GM12878 (cell line): ENCODE data around the gene NTF4. TPM values are rescaled to one million over a fixed set of nuclear protein-coding genes. Genes with fewer than 3 reads are reported as not detected.

ENCODE experiments used
- ATF3 ChIP-seq: IDR thresholded peaks from 2 replicates; pipeline ENCODE4 v1.6.1; 2011; ENCODE audit warnings: low read depth, mild to moderate bottlenecking, low read length, moderate library complexity, borderline replicate concordance; ENCODE audit errors: extremely low read depth
- BCL11A ChIP-seq: IDR thresholded peaks from 2 replicates; pipeline ENCODE4 v1.6.1; 2011; ENCODE audit warnings: low read depth, low read length
- CHD2 ChIP-seq: IDR thresholded peaks from 2 replicates; pipeline ENCODE4 v1.6.1; 2011; ENCODE audit warnings: low read depth, low read length, improper control_type of control experiment, borderline replicate concordance
- CREM ChIP-seq: IDR thresholded peaks from 2 replicates; pipeline ENCODE4 v1.6.1; 2014; ENCODE audit warnings: antibody characterized with exemption, low read depth
- CTCF ChIP-seq, 3 experiments: IDR thresholded peaks in 2 of 3; conservative IDR thresholded peaks in 1 of 3; 2 replicates each; pipeline ENCODE4 v1.5.1; 2011; ENCODE audit warnings: low read depth in 3 of 3, low read length in 3 of 3, mild to moderate bottlenecking in 3 of 3, control low read depth in 2 of 3, moderate library complexity in 2 of 3, inconsistent platforms in 1 of 3, mixed read lengths in 1 of 3; ENCODE audit not compliant: control insufficient read depth in 2 of 3, insufficient read depth in 1 of 3; ENCODE audit errors: extremely low read depth in 1 of 3
- EP300 ChIP-seq, 2 experiments: fragments of 150-350 bp in 1 of 2; IDR thresholded peaks; 2 replicates each; pipeline ENCODE4 v1.6.1; 2011 to 2012; ENCODE audit warnings: low read depth in 2 of 2, low read length in 2 of 2, borderline replicate concordance in 1 of 2, improper control_type of control experiment in 1 of 2, inconsistent platforms in 1 of 2; ENCODE audit not compliant: control insufficient read depth in 1 of 2
- KDM1A ChIP-seq: fragments of 200-600 bp; sonication (generic); IDR thresholded peaks from 2 replicates; pipeline ENCODE4 v1.6.1; 2016; ENCODE audit warnings: borderline replicate concordance
- MXI1 ChIP-seq: fragments of 150-350 bp; IDR thresholded peaks from 2 replicates; pipeline ENCODE4 v1.6.1; 2011; ENCODE audit warnings: low read depth, mild to moderate bottlenecking, inconsistent platforms, low read length, improper control_type of control experiment
- NBN ChIP-seq: fragments of 450-650 bp; IDR thresholded peaks from 2 replicates; pipeline ENCODE4 v1.6.1; 2016
- NFIC ChIP-seq: IDR thresholded peaks from 2 replicates; pipeline ENCODE4 v1.6.1; 2012; ENCODE audit warnings: low read depth, mild to moderate bottlenecking, inconsistent platforms, low read length, moderate library complexity
- NFYB ChIP-seq: IDR thresholded peaks from 2 replicates; pipeline ENCODE4 v1.6.1; 2011; ENCODE audit warnings: low read depth, mild to moderate bottlenecking, low read length, improper control_type of control experiment, moderate library complexity; ENCODE audit not compliant: insufficient read depth
- NR2C1 ChIP-seq: fragments of 450-650 bp; IDR thresholded peaks from 2 replicates; pipeline ENCODE4 v1.6.1; 2017; ENCODE audit warnings: antibody characterized with exemption, mild to moderate bottlenecking, moderate library complexity
- NR2C2 ChIP-seq: IDR thresholded peaks from 2 replicates; pipeline ENCODE4 v1.6.1; 2011; ENCODE audit warnings: borderline replicate concordance, low read depth; ENCODE audit not compliant: control insufficient read depth, insufficient read length
- PAX8 ChIP-seq: fragments of 450-650 bp; IDR thresholded peaks from 2 replicates; pipeline ENCODE4 v1.6.1; 2017; ENCODE audit warnings: mild to moderate bottlenecking, moderate library complexity
- SPI1 ChIP-seq: IDR thresholded peaks from 2 replicates; pipeline ENCODE4 v1.6.1; 2011; ENCODE audit warnings: low read depth, mild to moderate bottlenecking, low read length, moderate library complexity, borderline replicate concordance; ENCODE audit not compliant: insufficient read depth
- SRF ChIP-seq, 2 experiments: IDR thresholded peaks; 2 replicates each; pipeline ENCODE4 v1.6.1; 2011; ENCODE audit warnings: low read depth in 2 of 2, low read length in 2 of 2, mild to moderate bottlenecking in 1 of 2, moderate library complexity in 1 of 2
- USF2 ChIP-seq: IDR thresholded peaks from 2 replicates; pipeline ENCODE4 v1.6.1; 2011; ENCODE audit warnings: low read depth, low read length, improper control_type of control experiment, borderline replicate concordance
- ZBTB33 ChIP-seq: fragments of 450-650 bp; IDR thresholded peaks from 2 replicates; pipeline ENCODE4 v1.6.1; 2017; ENCODE audit warnings: mild to moderate bottlenecking
- ZBTB40 ChIP-seq: fragments of 450-650 bp; IDR thresholded peaks from 2 replicates; pipeline ENCODE4 v1.6.1; 2016; ENCODE audit warnings: mild to moderate bottlenecking, moderate library complexity, borderline replicate concordance
- polyA plus RNA-seq, 11 experiments: library from polyadenylated mRNA; depleted of rRNA in 4 of 11; unstranded in 6 of 11; stranded (reverse) in 5 of 11; fragments of >200 nt; fragmentation: Nextera tagmentation in 4 of 11; fragmentation: Illumina TruSeq in 1 of 11; extraction: Ambion mirVana in 4 of 11; extraction: Trizol in 1 of 11; gene quantifications; 1 replicate in 1 of 11; 2 replicates in 10 of 11; pipeline versions ENCODE4 v1.2.1 to v1.2.3, GENCODE V29; 2011 to 2016; ENCODE audit warnings: inconsistent platforms in 2 of 11, missing spikeins in 2 of 11, low read depth in 1 of 11
- total RNA-seq, 4 experiments: library from RNA; depleted of rRNA in 3 of 4; stranded (reverse); fragments of >200 nt in 3 of 4; fragmentation: Illumina TruSeq in 1 of 4; extraction: Trizol in 1 of 4; gene quantifications; 2 replicates each; pipeline versions ENCODE4 v1.2.1 to v1.2.3, GENCODE V29; 2013 to 2021

NTF4 gene
- total and polyA plus RNA-seq, 10 of the 15 experiments (the other 5 are each of a cell fraction or from before 2014, with no cell fraction given), result not detected

- no peak for TF ChIP-seq USF2
- TF ChIP-seq SPI1, result no peak
- peak; percentile 46 for TF ChIP-seq CREM
- TF ChIP-seq BCL11A, result no peak
- peak; percentile 80 for TF ChIP-seq NBN
- TF ChIP-seq NFIC, result no peak
- no peak for TF ChIP-seq PAX8
- TF ChIP-seq CTCF (IDR thresholded peaks at IDR 0.05 in 2 of 3, conservative IDR thresholded peaks at IDR 0.05 in 1 of 3; ENCODE audit: control insufficient read depth in 2 of 3, extremely low read depth in 1 of 3, insufficient read depth in 1 of 3, low read depth in 3 of 3, low read length in 3 of 3), result no peak
- TF ChIP-seq NR2C2, result no peak
- TF ChIP-seq NR2C1, result peak; percentile 36
- peak; percentile 97 for TF ChIP-seq CHD2
- TF ChIP-seq ZBTB40, result peak; percentile 50; the same call in 1 of the 2 replicates
- no peak; the same call in 1 of the 2 replicates for TF ChIP-seq ZBTB33
- no peak for TF ChIP-seq ATF3
- no peak for TF ChIP-seq KDM1A
- TF ChIP-seq EP300 (IDR thresholded peaks at IDR 0.05; ENCODE audit: borderline replicate concordance in 1 of 2, control insufficient read depth in 1 of 2, low read depth in 2 of 2, low read length in 2 of 2), result no peak
- TF ChIP-seq MXI1, result peak; percentile 47
- no peak for TF ChIP-seq SRF (IDR thresholded peaks at IDR 0.05; ENCODE audit: low read depth in 2 of 2, low read length in 2 of 2)
- TF ChIP-seq NFYB, result 0 out of 2 replicates have a peak, but pooled peaks have one; percentile 5
Measured at GRCh38 chr19:49085020-49085867, 20.6 kb upstream of the NTF4 start, which contains the start of gene SNRNP70 (continued).
